HL-60 (cell line): Measurements from ENCODE around the gene CDH2.

Experiments used
- DNase-seq, 2 experiments: peaks; one replicate each; pipeline ENCODE4 v3.0.0-alpha.2; 2010 to 2020; ENCODE audit warnings: low read depth in 1 of 2, low spot score in 1 of 2
- H3K27ac ChIP-seq: fragments of 250-450 bp; sonication (Bioruptor Pico); replicated peaks from 2 replicates; pipeline ENCODE4 v1.5.1; 2020; ENCODE audit warnings: mild to moderate bottlenecking, moderate library complexity
- H3K27me3 ChIP-seq: fragments of 250-450 bp; sonication (Bioruptor Pico); 2 replicates; pipeline ENCODE4 v1.5.1; 2021; ENCODE audit warnings: mild to moderate bottlenecking, moderate library complexity; ENCODE audit not compliant: insufficient read depth, poor library complexity, severe bottlenecking
- H3K4me3 ChIP-seq: replicated peaks from 2 replicates; pipeline ENCODE4 v1.5.1; 2011; ENCODE audit warnings: mild to moderate bottlenecking, control low read depth, low read length; ENCODE audit not compliant: insufficient read depth
- GABPA ChIP-seq: IDR thresholded peaks from 2 replicates; pipeline ENCODE4 v1.6.1; 2012; ENCODE audit warnings: low read depth
- POLR2AphosphoS5 ChIP-seq: IDR thresholded peaks from 2 replicates; pipeline ENCODE4 v1.6.1; 2012; ENCODE audit warnings: low read depth
- REST ChIP-seq: IDR thresholded peaks from 2 replicates; pipeline ENCODE4 v1.6.1; 2012; ENCODE audit warnings: low read depth; ENCODE audit not compliant: insufficient replicate concordance
- SPI1 ChIP-seq: IDR thresholded peaks from 2 replicates; pipeline ENCODE4 v1.6.1; 2012; ENCODE audit warnings: low read depth, mild to moderate bottlenecking, borderline replicate concordance
- TF ChIP-seq, protein P1 (sequence below): IDR thresholded peaks from one replicate; pipeline ENCODE4 v1.5.1; 2011; ENCODE audit warnings: low read length, control low read depth, inconsistent platforms; ENCODE audit not compliant: insufficient read depth

CDH2 gene

GRCh38 chr18:28185121-28185520, 8.2 kb upstream of the CDH2 start:
- H3K4me3 ChIP-seq: no peak overlapping the region
- TF ChIP-seq SPI1 (no peak), REST (no peak), GABPA (no peak), POLR2AphosphoS5 (no peak)
- TF ChIP-seq, protein P1, sequence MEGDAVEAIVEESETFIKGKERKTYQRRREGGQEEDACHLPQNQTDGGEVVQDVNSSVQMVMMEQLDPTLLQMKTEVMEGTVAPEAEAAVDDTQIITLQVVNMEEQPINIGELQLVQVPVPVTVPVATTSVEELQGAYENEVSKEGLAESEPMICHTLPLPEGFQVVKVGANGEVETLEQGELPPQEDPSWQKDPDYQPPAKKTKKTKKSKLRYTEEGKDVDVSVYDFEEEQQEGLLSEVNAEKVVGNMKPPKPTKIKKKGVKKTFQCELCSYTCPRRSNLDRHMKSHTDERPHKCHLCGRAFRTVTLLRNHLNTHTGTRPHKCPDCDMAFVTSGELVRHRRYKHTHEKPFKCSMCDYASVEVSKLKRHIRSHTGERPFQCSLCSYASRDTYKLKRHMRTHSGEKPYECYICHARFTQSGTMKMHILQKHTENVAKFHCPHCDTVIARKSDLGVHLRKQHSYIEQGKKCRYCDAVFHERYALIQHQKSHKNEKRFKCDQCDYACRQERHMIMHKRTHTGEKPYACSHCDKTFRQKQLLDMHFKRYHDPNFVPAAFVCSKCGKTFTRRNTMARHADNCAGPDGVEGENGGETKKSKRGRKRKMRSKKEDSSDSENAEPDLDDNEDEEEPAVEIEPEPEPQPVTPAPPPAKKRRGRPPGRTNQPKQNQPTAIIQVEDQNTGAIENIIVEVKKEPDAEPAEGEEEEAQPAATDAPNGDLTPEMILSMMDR: no peak
- no peak for DNase-seq
- no peak overlapping the region for H3K27ac ChIP-seq
- peaks cover 11% of the 10 kb centered on the region for H3K27me3 ChIP-seq

DNA sequence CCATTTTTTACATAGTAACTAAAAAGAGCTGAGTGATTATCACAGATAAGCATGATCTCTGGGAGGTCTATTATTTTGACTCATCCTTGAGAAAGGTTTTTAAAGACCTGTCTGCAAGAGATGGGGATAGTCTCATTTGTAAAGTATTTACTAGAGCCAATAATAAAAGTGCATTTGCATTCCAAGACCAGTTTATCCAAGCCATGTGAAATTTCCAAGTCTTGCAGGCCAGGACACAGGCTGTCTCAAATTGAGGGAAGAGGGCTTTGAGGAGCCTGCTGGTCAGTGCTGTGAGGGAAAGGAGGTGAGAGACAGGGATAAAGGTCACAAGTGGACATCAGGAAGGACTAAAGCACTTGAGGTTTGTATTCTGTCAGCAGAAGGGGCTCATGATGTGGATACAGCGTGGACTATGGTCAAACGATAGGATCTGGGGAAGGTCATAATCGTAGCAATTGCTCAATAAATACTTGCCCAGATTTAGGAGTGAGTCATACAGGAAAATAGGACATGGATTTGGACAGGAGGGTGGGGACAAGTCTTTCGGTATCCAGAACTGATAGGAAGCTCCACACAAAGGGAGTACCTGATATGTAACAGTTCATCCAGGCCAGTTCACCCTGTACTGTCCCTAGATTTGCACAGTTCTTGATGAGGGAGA, 6.6 kb upstream of the CDH2 start:
- no peak overlapping the region for H3K27ac ChIP-seq
- no peak for DNase-seq
- peaks cover 27% of the 10 kb centered on the region for H3K27me3 ChIP-seq
- TF ChIP-seq, protein P1: no peak
- no peak for TF ChIP-seq POLR2AphosphoS5
- TF ChIP-seq REST: no peak
- TF ChIP-seq SPI1: no peak
- no peak for TF ChIP-seq GABPA
- no peak overlapping the region for H3K4me3 ChIP-seq

DNA sequence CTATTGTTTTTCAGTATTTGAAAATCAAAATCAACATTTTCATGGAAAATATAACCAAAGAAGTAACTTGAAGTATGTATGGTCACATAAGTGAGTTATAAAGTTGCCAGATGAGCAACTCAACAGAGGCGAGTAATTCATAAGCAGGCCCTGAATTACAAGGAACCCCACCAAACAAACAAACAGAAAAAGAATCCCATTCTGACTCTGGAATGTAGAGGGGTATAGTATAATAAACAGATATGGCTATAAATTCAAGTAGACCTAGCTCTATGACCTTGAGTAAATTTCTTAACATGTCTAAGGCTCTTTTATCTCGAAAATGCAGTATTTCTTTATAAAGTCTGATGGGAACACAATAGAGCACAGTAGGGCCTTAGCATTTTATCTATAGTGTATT, 4.7 kb upstream of the CDH2 start:
- no peak overlapping the region for H3K27ac ChIP-seq
- no peak for DNase-seq
- peaks cover 40% of the 10 kb centered on the region for H3K27me3 ChIP-seq
- TF ChIP-seq GABPA (no peak), REST (no peak), SPI1 (no peak), POLR2AphosphoS5 (no peak)
- TF ChIP-seq, protein P1: no peak
- H3K4me3 ChIP-seq: no peak overlapping the region
